Hematopoietic multipotent progenitor cell treated with erythropoietin and hydrocortisone succinate and interleukin-3 and kit ligand, for 4 days (in vitro differentiated cells): ENCODE data around the gene ZNF610.

Experiments used
- DNase-seq: peaks from one replicate; pipeline ENCODE4 v3.0.0-alpha.2; 2015

Gene ZNF610

DNA sequence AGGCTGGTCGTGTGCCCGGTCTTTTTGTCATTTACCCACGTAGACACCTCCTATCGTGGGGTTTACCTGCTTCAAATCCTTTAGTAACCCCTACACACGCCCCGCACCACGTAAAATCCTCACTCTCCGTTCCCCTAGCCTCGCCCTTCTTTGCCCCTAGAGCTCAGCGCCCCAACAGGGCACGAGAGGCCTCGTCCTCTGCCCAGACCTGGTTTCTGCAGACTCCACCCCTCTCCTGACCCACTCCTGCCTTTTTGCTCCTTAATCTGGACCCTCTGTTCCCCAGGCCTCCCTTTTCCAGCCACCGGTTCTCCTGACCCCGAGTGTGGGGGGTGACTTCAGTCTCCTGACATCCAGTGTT, 62.0 kb downstream of the ZNF610 start:
- DNase-seq, result peak; percentile 45

DNA sequence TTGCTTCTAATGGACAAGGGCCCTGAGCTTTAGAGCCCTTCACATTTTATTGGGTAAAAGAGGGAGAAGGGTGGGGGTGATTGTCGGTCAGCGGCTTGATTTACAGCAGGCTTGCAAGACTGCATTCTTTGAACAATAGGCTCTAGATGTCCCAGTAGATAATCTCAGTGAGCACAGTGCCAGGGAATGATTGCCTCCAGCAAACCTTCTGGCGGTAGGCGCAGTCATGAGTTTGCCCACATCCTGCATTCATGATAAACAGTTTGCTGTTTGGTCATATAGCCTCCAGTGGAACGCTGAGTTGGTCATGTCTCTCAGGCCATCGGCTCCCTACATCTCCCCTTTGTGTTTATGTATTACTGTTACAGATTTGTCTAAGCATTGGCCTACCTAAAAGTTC, 74.2 kb downstream of the ZNF610 start:
- no peak for DNase-seq

DNA sequence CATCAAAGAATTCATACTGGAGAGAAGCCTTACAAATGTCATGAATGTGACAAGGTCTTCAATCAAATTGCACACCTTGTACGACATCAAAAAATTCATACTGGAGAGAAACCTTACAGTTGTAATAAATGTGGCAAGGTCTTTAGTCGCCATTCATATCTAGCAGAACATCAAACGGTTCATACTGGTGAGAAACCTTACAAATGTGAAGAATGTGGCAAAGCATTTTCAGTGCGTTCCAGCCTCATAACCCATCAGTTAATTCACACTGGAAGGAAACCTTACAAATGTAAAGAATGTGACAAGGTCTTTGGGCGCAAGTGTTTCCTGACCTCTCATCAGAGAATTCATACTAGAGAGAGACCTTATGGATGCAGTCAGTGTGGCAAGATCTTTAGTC, 79.7 kb downstream of the ZNF610 start:
- DNase-seq, result no peak
